Bronchial epithelial cell (primary cell): ENCODE results near the gene NLRP6. TPM values are rescaled to one million over a fixed set of nuclear protein-coding genes. Genes with fewer than 3 reads are reported as not detected.

ENCODE experiments used
- DNase-seq: peaks from one replicate; pipeline ENCODE4 v3.0.0-alpha.2; 2010; ENCODE audit warnings: low read depth
- FAIRE-seq: peaks from 2 replicates; lab custom pipeline; 2011; peaks lifted over from hg19 to GRCh38; lab: Jason Lieb, UNC
- H3K27me3 ChIP-seq: 2 replicates; pipeline ENCODE4 v1.5.1; 2011; ENCODE audit warnings: low read length; ENCODE audit not compliant: control insufficient read depth, insufficient read depth
- H3K36me3 ChIP-seq: 2 replicates; pipeline ENCODE4 v1.5.1; 2011; ENCODE audit warnings: low read length; ENCODE audit not compliant: control insufficient read depth, insufficient read depth
- H3K4me3 ChIP-seq: 2 replicates; pipeline ENCODE4 v1.5.1; 2011; ENCODE audit warnings: mild to moderate bottlenecking, low read depth, low read length, control low read depth
- total RNA-seq: library from RNA; depleted of rRNA; stranded (reverse); fragments of >200 nt; gene quantifications from 2 replicates; pipeline ENCODE4 v1.2.1, GENCODE V29; 2014
- TF ChIP-seq, protein P1 (sequence below): IDR thresholded peaks from 2 replicates; pipeline ENCODE4 v1.5.1; 2011; ENCODE audit warnings: mild to moderate bottlenecking, moderate library complexity, low read length, control low read depth, inconsistent platforms; ENCODE audit not compliant: insufficient read depth, severe bottlenecking

The NLRP6 gene
- total RNA-seq, 1 donor from 2014 or later = not detected

DNA sequence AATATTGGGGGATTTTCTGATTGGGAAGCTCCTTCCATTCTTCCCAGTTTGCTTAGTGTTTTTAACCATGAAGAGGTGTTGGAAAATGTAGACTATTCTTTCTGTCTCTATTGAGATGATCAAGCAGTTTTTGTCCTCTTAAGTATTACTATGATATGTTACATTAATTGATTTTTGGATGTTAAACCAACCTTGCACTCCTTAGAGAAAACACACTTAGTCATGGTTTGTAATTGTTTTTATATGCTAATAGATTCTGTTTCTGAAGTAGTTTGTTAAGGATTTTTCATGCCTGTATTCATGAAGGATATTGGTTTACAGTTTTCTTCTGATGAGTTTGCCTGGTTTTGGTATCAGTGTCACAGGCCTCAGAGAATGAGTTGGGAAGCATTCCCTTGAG lies 2.0 kb upstream of the NLRP6 start:
- no peak for DNase-seq
- no peak overlapping the region for H3K4me3 ChIP-seq
- H3K36me3 ChIP-seq = no peaks in the 10 kb centered on the region
- H3K27me3 ChIP-seq = peaks cover 23% of the 10 kb centered on the region
- no peak for FAIRE-seq
- TF ChIP-seq, protein P1, sequence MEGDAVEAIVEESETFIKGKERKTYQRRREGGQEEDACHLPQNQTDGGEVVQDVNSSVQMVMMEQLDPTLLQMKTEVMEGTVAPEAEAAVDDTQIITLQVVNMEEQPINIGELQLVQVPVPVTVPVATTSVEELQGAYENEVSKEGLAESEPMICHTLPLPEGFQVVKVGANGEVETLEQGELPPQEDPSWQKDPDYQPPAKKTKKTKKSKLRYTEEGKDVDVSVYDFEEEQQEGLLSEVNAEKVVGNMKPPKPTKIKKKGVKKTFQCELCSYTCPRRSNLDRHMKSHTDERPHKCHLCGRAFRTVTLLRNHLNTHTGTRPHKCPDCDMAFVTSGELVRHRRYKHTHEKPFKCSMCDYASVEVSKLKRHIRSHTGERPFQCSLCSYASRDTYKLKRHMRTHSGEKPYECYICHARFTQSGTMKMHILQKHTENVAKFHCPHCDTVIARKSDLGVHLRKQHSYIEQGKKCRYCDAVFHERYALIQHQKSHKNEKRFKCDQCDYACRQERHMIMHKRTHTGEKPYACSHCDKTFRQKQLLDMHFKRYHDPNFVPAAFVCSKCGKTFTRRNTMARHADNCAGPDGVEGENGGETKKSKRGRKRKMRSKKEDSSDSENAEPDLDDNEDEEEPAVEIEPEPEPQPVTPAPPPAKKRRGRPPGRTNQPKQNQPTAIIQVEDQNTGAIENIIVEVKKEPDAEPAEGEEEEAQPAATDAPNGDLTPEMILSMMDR = no peak

DNA sequence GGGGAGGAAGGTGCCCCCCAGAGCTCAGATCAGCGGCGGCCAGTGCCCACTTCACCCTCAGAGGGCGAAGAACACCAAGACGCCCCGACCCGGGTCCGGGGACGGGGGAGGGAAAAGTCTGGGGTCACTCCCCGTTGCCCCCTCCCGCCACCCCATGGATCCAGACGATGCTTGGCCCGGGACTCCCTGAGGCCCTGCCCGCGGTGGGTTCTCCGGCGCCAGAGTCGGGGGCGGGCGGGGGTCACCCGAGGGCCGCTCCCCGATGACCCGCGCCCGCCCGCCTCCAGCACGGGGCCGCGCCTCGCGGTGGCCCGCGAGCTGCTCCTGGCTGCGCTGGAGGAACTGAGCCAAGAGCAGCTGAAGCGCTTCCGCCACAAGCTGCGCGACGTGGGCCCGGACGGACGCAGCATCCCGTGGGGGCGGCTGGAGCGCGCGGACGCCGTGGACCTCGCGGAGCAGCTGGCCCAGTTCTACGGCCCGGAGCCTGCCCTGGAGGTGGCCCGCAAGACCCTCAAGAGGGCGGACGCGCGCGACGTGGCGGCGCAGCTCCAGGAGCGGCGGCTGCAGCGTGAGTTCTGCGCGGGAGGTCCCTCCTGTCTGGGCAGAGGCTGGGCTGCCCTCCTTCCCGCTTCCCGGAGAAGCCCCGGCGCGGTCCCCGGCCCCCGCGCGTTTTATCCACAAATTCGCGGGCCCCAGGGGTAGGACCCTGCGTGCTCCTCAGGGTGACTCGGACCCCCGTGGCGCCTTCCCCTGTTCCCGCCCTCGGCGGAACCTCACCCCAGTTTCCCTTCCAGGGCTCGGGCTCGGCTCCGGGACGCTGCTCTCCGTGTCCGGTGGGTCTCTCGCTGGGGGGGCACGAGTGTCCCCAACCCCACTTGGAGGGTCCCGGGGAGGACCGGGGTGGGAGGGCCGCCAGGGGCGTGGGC lies 1.1 kb downstream of the NLRP6 start:
- no peaks in the 10 kb centered on the region for H3K36me3 ChIP-seq
- H3K4me3 ChIP-seq = no peak overlapping the region
- FAIRE-seq (no peak), DNase-seq (no peak)
- peaks cover 37% of the 10 kb centered on the region for H3K27me3 ChIP-seq
- TF ChIP-seq, protein P1 = no peak

- Histone ChIP-seq H3K27me3 (peaks cover 37% of the 10 kb centered on the region), H3K36me3 (no peaks in the 10 kb centered on the region), H3K4me3 (no peak overlapping the region)
- TF ChIP-seq, protein P1 = no peak
- DNase-seq (no peak), FAIRE-seq (no peak)
Observed at GRCh38 chr11:279966-280705, 1.9 kb downstream of the NLRP6 start.

DNA sequence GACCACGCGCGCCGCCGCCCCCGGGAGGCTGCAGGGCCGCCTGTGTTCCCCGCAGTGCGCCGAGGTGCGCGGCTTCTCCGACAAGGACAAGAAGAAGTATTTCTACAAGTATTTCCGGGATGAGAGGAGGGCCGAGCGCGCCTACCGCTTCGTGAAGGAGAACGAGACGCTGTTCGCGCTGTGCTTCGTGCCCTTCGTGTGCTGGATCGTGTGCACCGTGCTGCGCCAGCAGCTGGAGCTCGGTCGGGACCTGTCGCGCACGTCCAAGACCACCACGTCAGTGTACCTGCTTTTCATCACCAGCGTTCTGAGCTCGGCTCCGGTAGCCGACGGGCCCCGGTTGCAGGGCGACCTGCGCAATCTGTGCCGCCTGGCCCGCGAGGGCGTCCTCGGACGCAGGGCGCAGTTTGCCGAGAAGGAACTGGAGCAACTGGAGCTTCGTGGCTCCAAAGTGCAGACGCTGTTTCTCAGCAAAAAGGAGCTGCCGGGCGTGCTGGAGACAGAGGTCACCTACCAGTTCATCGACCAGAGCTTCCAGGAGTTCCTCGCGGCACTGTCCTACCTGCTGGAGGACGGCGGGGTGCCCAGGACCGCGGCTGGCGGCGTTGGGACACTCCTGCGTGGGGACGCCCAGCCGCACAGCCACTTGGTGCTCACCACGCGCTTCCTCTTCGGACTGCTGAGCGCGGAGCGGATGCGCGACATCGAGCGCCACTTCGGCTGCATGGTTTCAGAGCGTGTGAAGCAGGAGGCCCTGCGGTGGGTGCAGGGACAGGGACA lies 2.7 kb downstream of the NLRP6 start:
- TF ChIP-seq, protein P1 = no peak
- Histone ChIP-seq H3K36me3 (no peaks in the 10 kb centered on the region), H3K27me3 (peaks cover 37% of the 10 kb centered on the region), H3K4me3 (no peak overlapping the region)
- FAIRE-seq (no peak), DNase-seq (no peak)

GRCh38 chr11:281486-282161 lies 3.4 kb downstream of the NLRP6 start:
- Histone ChIP-seq H3K27me3 (peaks cover 37% of the 10 kb centered on the region), H3K36me3 (no peaks in the 10 kb centered on the region), H3K4me3 (no peak overlapping the region)
- TF ChIP-seq, protein P1 = no peak
- no peak for FAIRE-seq
- DNase-seq = no peak
